Measurements from ENCODE around the gene C15orf40.
"Not testable (repeated sequence)": the region's sequence is repeated elsewhere in the genome, so short reads cannot be mapped to it uniquely, and the experiment has no call there.

C15orf40 gene

DNA sequence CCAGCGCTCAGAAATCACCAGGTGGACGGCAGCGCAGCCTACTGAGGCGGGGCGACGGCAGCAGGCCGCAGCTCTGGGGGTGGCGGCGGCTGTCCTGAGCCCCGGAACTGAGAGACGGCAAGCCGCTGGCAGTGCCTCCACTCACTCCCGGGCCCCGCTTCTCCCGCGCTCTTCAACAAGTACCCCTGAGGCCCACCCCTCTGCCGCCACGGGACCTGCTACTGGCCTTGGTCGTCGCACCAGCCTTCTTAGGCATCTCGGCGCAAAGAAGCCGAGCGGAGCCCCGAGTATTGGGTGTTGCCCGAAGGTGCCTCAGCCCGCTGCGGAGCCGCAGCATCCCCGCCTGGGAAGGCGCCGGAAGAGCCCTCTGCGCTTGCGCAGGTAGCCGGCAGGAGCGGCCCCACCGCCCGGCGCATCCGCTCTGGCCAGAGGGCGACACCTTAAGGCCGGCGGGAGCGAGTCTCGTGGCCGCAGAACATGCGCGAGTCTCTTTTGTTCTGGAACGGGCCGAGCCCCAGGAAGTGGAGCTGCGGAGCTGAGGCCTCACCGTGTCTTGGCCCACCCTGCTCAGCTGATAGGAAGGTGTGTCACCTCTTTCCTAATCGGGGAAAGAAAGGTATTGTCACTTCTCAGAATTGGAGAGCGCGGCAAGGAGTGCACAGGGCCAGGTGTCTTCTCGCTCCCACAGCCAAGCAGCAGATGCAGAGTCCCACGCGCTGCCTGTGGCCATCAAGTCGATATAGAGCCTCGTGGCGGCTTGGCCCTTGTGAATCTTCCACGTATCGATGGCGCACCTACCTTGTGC lies at the start of gene C15orf40:
Gene C15orf40 (minus strand): TSS at position 369 of the 805 bp plus-strand sequence. CDS start 32 bp downstream, at position 337.
- DNase-seq: peak; percentile 83 to 87

GRCh38 chr15:83057696-83058376 lies 46.4 kb upstream of the C15orf40 start:
- DNase-seq: no peak

DNA sequence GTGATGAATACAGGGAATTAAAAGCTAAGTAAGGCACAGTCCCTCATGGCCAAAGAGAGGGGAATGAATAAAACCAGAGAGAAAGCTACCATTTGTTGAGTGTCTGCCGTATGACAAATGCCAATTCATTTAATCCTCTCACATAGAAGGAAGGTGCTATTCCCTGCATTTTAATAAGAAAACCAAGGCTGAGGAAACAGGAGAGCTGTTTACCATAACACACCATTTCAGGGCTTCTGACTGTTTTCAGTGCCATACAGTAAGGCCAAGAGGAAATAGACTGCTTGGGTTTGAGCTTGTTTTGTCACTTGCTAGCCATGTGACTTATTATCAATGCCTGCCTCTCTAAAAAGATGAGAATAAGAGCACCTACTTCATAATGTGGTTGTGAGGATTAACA lies 45.6 kb upstream of the C15orf40 start:
- no peak for DNase-seq

DNA sequence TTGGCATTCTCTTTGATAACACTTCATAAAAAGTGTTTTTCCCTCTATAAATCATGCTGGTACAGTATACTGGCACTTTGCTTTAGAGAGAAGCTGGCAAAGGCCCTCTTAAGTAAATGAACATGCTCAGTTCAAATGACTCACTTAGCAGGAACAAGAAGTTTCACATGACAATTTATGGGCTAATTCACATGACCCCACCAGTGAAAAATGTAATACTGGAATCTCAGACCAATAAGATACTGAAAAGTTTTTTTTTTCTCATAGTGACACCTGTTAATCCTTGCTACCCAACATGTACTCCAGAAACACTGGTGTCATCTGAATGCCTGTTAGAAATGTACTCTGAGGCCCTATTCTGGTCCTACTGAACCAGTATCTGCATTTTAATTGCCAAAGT lies 41.7 kb upstream of the C15orf40 start:
- DNase-seq: no peak

GRCh38 chr15:83046558-83047127 lies 35.2 kb upstream of the C15orf40 start:
- no peak for DNase-seq

- no peak for DNase-seq
Measured at GRCh38 chr15:83044156-83044555, 32.7 kb upstream of the C15orf40 start.

- DNase-seq: no peak
Measured at GRCh38 chr15:83039206-83039605, 27.8 kb upstream of the C15orf40 start.

- no peak for DNase-seq
Measured at GRCh38 chr15:83036253-83036652, 24.8 kb upstream of the C15orf40 start.

- DNase-seq: not testable (repeated sequence)
Measured at GRCh38 chr15:83031234-83031633, 19.8 kb upstream of the C15orf40 start.

DNA sequence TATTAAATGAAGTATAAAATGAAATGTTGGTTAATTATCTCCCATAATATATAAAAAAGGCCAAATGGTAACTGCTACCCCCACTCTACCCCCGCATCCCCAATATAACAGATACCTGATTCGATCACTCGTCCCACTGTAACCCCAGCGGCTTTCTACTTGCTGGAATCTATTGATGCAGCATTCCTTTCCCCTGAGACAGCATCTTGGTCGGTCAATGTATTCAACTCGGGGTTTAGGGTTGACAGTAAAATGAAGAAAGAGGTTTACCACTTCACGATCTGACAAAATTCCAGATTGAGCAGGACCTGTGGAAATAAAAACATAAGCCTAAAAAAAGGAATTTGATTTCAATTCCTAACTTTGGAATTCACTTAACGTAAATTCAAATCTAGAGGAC lies 18.6 kb upstream of the C15orf40 start:
- DNase-seq: no peak

DNA sequence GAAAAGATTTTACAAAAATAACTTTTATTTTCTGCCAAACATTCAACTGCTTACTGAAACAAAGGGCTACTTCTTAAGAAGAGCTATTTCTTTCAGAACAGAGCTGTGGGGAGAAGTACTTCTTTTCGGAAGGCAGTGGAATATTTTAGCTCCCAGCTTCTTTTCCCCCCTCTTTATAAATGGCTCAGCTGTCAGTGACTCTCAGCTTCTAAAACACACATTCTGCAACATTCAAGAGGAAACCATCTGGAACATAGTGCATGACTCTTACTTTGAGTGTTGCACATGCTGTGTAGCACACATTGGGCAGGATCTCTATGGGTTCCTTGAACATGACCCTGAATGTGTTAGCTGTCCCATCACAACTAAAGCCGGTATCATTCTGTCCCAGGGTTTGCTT lies 7.0 kb upstream of the C15orf40 start:
- no peak for DNase-seq

- no peak for DNase-seq
Measured at GRCh38 chr15:83016906-83017305, 5.5 kb upstream of the C15orf40 start.

DNA sequence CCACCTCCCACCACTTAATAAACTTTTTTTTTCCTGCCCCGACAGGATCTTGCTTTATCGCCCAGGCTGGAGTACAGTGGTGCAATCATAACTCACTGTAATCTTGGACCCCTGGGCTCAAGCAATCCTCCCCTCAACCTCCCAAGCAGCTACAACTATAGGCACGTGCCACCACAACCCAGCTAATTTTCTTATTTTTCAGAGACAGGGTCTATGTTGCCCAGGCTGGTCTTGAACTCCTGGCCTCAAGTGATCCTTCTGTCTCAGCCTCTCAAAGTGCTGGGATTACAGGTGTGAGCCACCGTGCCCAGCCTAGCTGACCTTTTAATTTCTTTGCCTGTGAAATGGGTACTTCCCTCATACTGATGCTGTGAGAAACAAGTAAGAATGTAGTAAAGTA lies 3.9 kb upstream of the C15orf40 start:
- DNase-seq: no peak

GRCh38 chr15:83014205-83014653 lies 2.8 kb upstream of the C15orf40 start:
- no peak for DNase-seq

GRCh38 chr15:83012636-83013035 lies 1.2 kb upstream of the C15orf40 start:
- DNase-seq: no peak

DNA sequence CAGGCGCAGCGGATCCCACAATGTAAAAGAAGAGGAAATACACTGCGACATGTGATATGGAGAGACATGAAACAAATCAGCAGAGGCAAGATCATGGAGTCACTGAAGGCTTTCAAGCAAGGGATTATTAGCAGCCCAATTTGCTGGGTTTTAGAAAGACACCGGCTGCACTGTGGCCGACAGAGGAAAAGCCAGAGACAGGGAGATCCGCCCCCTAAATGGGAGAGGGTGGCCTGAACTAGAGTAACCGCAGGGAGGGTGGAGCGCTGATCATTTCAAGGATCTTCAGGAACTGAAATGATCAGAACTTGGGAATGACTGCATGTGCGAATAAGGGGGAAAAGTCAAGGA lies 612 bp upstream of the C15orf40 start:
- DNase-seq: no peak

DNA sequence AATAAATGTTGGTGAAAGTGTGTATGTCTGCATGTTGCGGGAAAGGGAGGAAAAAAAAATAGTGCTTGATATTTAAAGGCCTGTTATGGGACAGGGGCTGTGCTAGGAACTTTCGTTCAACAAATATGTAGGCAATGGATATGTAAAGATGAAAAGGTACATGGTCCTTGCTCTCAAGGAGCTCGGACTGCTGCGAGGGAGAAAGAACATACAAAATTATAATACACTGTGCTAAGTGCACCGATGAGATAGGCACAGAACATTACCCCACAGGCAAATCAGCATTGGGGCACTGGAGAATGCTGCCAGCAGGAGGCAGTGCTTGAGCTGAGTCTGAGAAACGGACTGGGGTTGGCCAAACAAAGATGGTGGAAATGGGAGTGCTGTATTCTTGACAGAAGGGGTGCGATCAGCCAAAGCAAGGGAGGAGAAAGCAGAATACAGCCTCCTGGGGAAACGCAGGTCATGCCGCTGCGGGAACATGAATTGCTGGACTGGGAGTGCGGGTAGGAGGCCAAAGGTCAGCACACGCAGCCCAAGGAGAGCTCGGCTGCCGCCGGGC lies 649 bp downstream of the C15orf40 start:
- peak; percentile 83 to 85 for DNase-seq

DNA sequence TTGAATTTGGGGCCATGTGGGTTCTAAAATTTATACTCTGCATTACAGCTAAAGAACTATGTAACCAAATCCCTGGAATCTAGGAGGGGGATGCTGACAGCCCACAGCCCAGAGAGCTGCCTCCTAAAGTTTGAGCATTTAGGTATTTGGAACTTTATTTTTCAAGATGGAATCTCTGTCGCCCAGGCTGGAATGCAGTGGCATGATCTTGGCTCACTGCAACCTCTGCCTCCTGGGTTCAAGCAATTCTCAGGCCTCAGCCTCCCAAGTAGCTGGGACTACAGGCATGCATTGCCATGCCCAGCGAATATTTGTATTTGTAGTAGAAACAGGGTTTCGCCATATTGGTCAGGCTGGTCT lies 10.8 kb downstream of the C15orf40 start:
- DNase-seq: not testable (repeated sequence)

DNA sequence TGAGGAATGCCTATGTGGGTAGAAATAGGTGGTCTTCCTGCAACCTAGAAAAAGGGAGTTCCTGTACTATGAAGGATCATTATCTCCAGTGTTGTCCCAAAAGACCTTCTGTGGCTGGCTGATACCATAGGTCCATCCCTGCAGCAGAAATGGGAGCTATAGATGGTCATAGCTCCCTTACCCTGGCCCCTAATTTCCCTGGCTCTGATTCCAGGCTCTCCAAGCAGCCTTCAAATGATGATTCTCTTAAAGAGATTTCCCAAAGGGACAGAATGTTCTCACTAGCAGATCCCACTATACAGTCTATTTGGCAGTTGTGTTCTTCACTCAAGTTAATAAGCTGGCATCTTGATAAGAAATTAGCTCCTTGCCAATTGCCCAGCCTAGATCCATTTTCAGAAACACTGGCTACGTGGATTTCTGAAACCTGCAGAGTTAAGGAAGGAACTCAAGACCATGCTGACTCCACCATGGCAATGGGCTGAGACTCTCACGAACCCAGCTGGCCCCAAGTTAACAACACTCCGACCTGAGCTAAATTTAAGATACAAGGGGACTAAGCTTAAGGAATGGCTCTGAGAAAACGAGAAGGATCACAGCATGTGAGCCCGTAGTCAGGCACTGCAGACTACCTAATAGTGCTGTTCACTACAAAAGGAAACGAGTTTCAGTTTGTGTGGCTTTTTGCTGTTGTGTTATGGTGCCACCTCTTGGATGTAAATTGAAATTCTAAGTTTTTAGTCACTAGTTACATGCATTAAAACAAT lies 11.4 kb downstream of the C15orf40 start:
- peak in 1 of 2 donors; percentile 35 for DNase-seq

- no peak for DNase-seq
Measured at GRCh38 chr15:82999426-82999825, 12.0 kb downstream of the C15orf40 start.

DNA sequence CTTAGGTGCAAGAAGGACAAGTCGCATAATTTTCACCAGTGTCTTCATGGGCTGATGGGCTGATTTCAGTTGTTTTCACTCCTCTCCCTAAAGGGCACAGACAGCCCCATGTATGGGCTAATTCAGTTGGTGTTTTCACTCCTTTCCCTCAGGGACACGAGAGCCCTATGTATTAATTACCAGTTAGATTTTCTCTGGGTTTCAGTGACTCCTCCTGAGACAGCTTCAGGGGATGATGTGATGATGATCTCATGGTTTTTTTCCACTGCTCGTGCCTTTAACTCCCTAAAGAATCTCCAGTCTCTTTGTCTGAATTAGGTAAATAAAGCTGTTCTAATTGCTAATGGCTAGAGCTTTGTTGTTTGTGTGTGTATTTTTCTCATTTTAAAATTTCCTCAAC lies 15.5 kb downstream of the C15orf40 start:
- DNase-seq: no peak

GRCh38 chr15:82995076-82995475 lies 16.4 kb downstream of the C15orf40 start:
- DNase-seq: no peak

DNA sequence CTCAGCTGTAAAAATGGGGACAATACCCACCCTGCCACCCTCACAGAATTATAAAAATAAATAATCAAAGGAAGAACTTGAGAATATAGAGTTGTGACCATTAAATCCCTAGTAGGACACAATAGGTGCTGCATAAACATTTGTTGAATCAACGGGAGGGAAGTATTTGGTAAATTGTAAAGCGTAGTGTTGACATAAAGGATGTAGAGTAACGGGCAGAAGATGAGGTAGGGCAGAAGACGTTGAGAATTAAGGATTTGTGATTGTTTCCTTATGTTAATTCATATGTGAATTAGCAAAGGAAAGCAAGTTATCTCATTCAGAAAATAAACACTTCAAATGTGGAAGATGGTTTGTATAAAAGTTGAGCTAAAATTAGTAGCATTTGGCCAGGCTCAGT lies 18.3 kb downstream of the C15orf40 start:
- DNase-seq: no peak
